ENCODE data around the gene SULT1A3. TPM values are rescaled to one million over a fixed set of nuclear protein-coding genes. Genes with fewer than 3 reads are reported as not detected.
"Not testable (repeated sequence)": the region's sequence is repeated elsewhere in the genome, so short reads cannot be mapped to it uniquely, and the experiment has no call there.

Gene SULT1A3
- total and polyA plus RNA-seq, 2 of the 8 experiments (the other 6 are each of a cell fraction or from before 2014, with no cell fraction given), result 1.9 to 13.8 TPM

GRCh38 chr16:30248379-30248778, 49.3 kb downstream of the SULT1A3 start, which contains the start of gene NPIPB13:
NPIPB13 (minus strand) TSS chr16:30248479; CDS start chr16:30245573, 2,906 bp downstream.
- H3K4ac ChIP-seq (replicated peaks; ENCODE audit: insufficient read length, low read depth, low read length); H4K8ac ChIP-seq (ENCODE audit: extremely low read depth, insufficient read depth, low read length); H3K23me2 ChIP-seq (ENCODE audit: low read depth, low read length); H4K91ac ChIP-seq (replicated peaks; ENCODE audit: insufficient read length, low read length); H2AK5ac ChIP-seq (ENCODE audit: low read depth, low read length); H3K36me3 ChIP-seq (ENCODE audit: control insufficient read depth in 2 of 4, insufficient read depth in 4 of 4, low read length in 3 of 4); H3K9ac ChIP-seq (replicated peaks in 1 of 4; ENCODE audit: extremely low read depth in 1 of 4, low read depth in 3 of 4, low read length in 3 of 4); H2BK15ac ChIP-seq (ENCODE audit: low read length); POLR2A ChIA-PET (ENCODE audit: partially characterized antibody); H3K27me3 ChIP-seq (replicated peaks in 1 of 4; ENCODE audit: control insufficient read depth in 3 of 4, extremely low read depth in 1 of 4, insufficient read depth in 3 of 4, low read length in 3 of 4); H2BK5ac ChIP-seq (ENCODE audit: low read depth, low read length); H3K27ac ChIP-seq (ENCODE audit: low read depth, low read length); DNase-seq (ENCODE audit: low read depth in 1 of 2, low spot score in 2 of 2); H2BK120ac ChIP-seq (replicated peaks; ENCODE audit: low read depth, low read length); CTCF ChIA-PET (ENCODE audit: partially characterized antibody); H3K4me2 ChIP-seq (ENCODE audit: insufficient read depth in 1 of 2, low read depth in 2 of 2, low read length in 2 of 2); H3K79me2 ChIP-seq (ENCODE audit: control insufficient read depth in 1 of 2, insufficient read depth in 2 of 2, low read length in 2 of 2); H3K4me1 ChIP-seq (replicated peaks in 1 of 4; ENCODE audit: control insufficient read depth in 3 of 4, insufficient read depth in 4 of 4, low read length in 3 of 4); H2BK20ac ChIP-seq (ENCODE audit: low read length); H3K14ac ChIP-seq (ENCODE audit: insufficient read length); H4K5ac ChIP-seq (ENCODE audit: insufficient read length, low read depth, low read length); FAIRE-seq; H3K79me1 ChIP-seq (ENCODE audit: low read depth, low read length); H4K20me1 ChIP-seq (replicated peaks in 1 of 2; ENCODE audit: control insufficient read depth in 1 of 2, insufficient read depth in 2 of 2, low read length in 2 of 2); H3K9me3 ChIP-seq (ENCODE audit: insufficient read depth in 2 of 2, low read depth in 1 of 2, low read length in 1 of 2); H3K4me3 ChIP-seq (ENCODE audit: extremely low read depth in 1 of 4, insufficient read depth in 2 of 4, low read depth in 3 of 4, low read length in 4 of 4); H2BK12ac ChIP-seq (ENCODE audit: low read depth, low read length); H3K56ac ChIP-seq (replicated peaks; ENCODE audit: insufficient read length, low read depth, low read length); H2AFZ ChIP-seq (ENCODE audit: low read length); H3K23ac ChIP-seq (ENCODE audit: insufficient read length); H3K18ac ChIP-seq (ENCODE audit: extremely low read depth, low read length): not testable (repeated sequence)
- no CpG with 5 or more reads among the region's 4 CpGs for WGBS, 2 experiments (ENCODE audit: extremely low coverage in 1 of 2, insufficient coverage in 1 of 2, insufficient read length in 1 of 2, insufficient replicate concordance in 2 of 2, low coverage in 1 of 2, low lambda C conversion rate in 2 of 2, missing lambda C conversion rate in 1 of 2)

Small RNAs within 50 kb of the gene (small RNA-seq; reads per million reads assigned to genes)
- gene AC106782.4 (ENCODE audit: insufficient read depth), result not detected

Other genes starting within 250 kb of the SULT1A3 start
- 60.2 and 64.9 TPM in 2 replicates for gene TMEM219, start 237.2 kb upstream of the SULT1A3 start, total RNA-seq (2021; fragmentation: NEBNext Ultra II Directional; extraction: Animal tissue kit (Norgen Biotek cat#: 25700))
- 116 and 150 TPM in 2 replicates for gene TMEM219, start 237.2 kb upstream of the SULT1A3 start, polyA plus RNA-seq (2011; rRNA removed)
- 32.6 and 34.2 TPM in 2 replicates for gene TAOK2, start 225.4 kb upstream of the SULT1A3 start, total RNA-seq (2021; fragmentation: NEBNext Ultra II Directional; extraction: Animal tissue kit (Norgen Biotek cat#: 25700))
- gene TAOK2, start 225.4 kb upstream of the SULT1A3 start, polyA plus RNA-seq (2011; rRNA removed), result 13.5 and 18.0 TPM in 2 replicates
- gene HIRIP3, start 203.6 kb upstream of the SULT1A3 start, total RNA-seq (2021; fragmentation: NEBNext Ultra II Directional; extraction: Animal tissue kit (Norgen Biotek cat#: 25700)), result 17.7 and 18.5 TPM in 2 replicates
- gene HIRIP3, start 203.6 kb upstream of the SULT1A3 start, polyA plus RNA-seq (2011; rRNA removed), result 11.9 and 14.0 TPM in 2 replicates
- 91.2 and 92.7 TPM in 2 replicates for gene INO80E, start 203.0 kb upstream of the SULT1A3 start, total RNA-seq (2021; fragmentation: NEBNext Ultra II Directional; extraction: Animal tissue kit (Norgen Biotek cat#: 25700))
- gene INO80E, start 203.0 kb upstream of the SULT1A3 start, polyA plus RNA-seq (2011; rRNA removed), result 43.0 and 110 TPM in 2 replicates
- 10.3 and 13.9 TPM in 2 replicates for gene DOC2A, start 188.2 kb upstream of the SULT1A3 start, total RNA-seq (2021; fragmentation: NEBNext Ultra II Directional; extraction: Animal tissue kit (Norgen Biotek cat#: 25700))
- gene DOC2A, start 188.2 kb upstream of the SULT1A3 start, polyA plus RNA-seq (2011; rRNA removed), result 20.7 and 34.2 TPM in 2 replicates
- not detected in 2 replicates for gene C16orf92, start 176.1 kb upstream of the SULT1A3 start, total RNA-seq (2021; fragmentation: NEBNext Ultra II Directional; extraction: Animal tissue kit (Norgen Biotek cat#: 25700))
- gene C16orf92, start 176.1 kb upstream of the SULT1A3 start, polyA plus RNA-seq (2011; rRNA removed), result not detected in 2 replicates
- 26.9 and 27.8 TPM in 2 replicates for gene TLCD3B, start 168.0 kb upstream of the SULT1A3 start, total RNA-seq (2021; fragmentation: NEBNext Ultra II Directional; extraction: Animal tissue kit (Norgen Biotek cat#: 25700))
- gene TLCD3B, start 168.0 kb upstream of the SULT1A3 start, polyA plus RNA-seq (2011; rRNA removed), result 15.2 and 23.0 TPM in 2 replicates
- gene ALDOA, start 133.5 kb upstream of the SULT1A3 start, total RNA-seq (2021; fragmentation: NEBNext Ultra II Directional; extraction: Animal tissue kit (Norgen Biotek cat#: 25700)), result 1,083 and 1,146 TPM in 2 replicates
- 1,072 and 1,397 TPM in 2 replicates for gene ALDOA, start 133.5 kb upstream of the SULT1A3 start, polyA plus RNA-seq (2011; rRNA removed)
- 148 TPM in 2 replicates for gene PPP4C, start 123.3 kb upstream of the SULT1A3 start, total RNA-seq (2021; fragmentation: NEBNext Ultra II Directional; extraction: Animal tissue kit (Norgen Biotek cat#: 25700))
- 298 and 355 TPM in 2 replicates for gene PPP4C, start 123.3 kb upstream of the SULT1A3 start, polyA plus RNA-seq (2011; rRNA removed)
- gene TBX6, start 107.3 kb upstream of the SULT1A3 start, total RNA-seq (2021; fragmentation: NEBNext Ultra II Directional; extraction: Animal tissue kit (Norgen Biotek cat#: 25700)), result 2.3 and 2.8 TPM in 2 replicates
- 2.2 and 3.6 TPM in 2 replicates for gene TBX6, start 107.3 kb upstream of the SULT1A3 start, polyA plus RNA-seq (2011; rRNA removed)
- gene YPEL3, start 103.0 kb upstream of the SULT1A3 start, total RNA-seq (2021; fragmentation: NEBNext Ultra II Directional; extraction: Animal tissue kit (Norgen Biotek cat#: 25700)), result 40.3 and 43.2 TPM in 2 replicates
- 53.3 and 91.8 TPM in 2 replicates for gene YPEL3, start 103.0 kb upstream of the SULT1A3 start, polyA plus RNA-seq (2011; rRNA removed)
- 1.5 TPM in 1 of 2 replicates, not detected in the other for gene GDPD3, start 85.7 kb upstream of the SULT1A3 start, total RNA-seq (2021; fragmentation: NEBNext Ultra II Directional; extraction: Animal tissue kit (Norgen Biotek cat#: 25700))
- gene GDPD3, start 85.7 kb upstream of the SULT1A3 start, polyA plus RNA-seq (2011; rRNA removed), result 0.20 and 0.30 TPM in 2 replicates
- gene MAPK3, start 76.0 kb upstream of the SULT1A3 start, total RNA-seq (2021; fragmentation: NEBNext Ultra II Directional; extraction: Animal tissue kit (Norgen Biotek cat#: 25700)), result 28.7 and 40.1 TPM in 2 replicates
- 67.9 and 96.1 TPM in 2 replicates for gene MAPK3, start 76.0 kb upstream of the SULT1A3 start, polyA plus RNA-seq (2011; rRNA removed)
- 11.7 and 12.1 TPM in 2 replicates for gene CORO1A, start 15.7 kb upstream of the SULT1A3 start, total RNA-seq (2021; fragmentation: NEBNext Ultra II Directional; extraction: Animal tissue kit (Norgen Biotek cat#: 25700))
- 10.9 and 11.8 TPM in 2 replicates for gene CORO1A, start 15.7 kb upstream of the SULT1A3 start, polyA plus RNA-seq (2011; rRNA removed)
- 208 and 211 TPM in 2 replicates for gene BOLA2B, start 5.6 kb upstream of the SULT1A3 start, total RNA-seq (2021; fragmentation: NEBNext Ultra II Directional; extraction: Animal tissue kit (Norgen Biotek cat#: 25700))
- 872 and 991 TPM in 2 replicates for gene BOLA2B, start 5.6 kb upstream of the SULT1A3 start, polyA plus RNA-seq (2011; rRNA removed)
- gene SLX1A, start 5.4 kb upstream of the SULT1A3 start, total RNA-seq (2021; fragmentation: NEBNext Ultra II Directional; extraction: Animal tissue kit (Norgen Biotek cat#: 25700)), result 18.2 and 36.9 TPM in 2 replicates
- 4.7 and 7.3 TPM in 2 replicates for gene SLX1A, start 5.4 kb upstream of the SULT1A3 start, polyA plus RNA-seq (2011; rRNA removed)
- 13.5 and 15.5 TPM in 2 replicates for gene NPIPB13, start 49.2 kb downstream of the SULT1A3 start, total RNA-seq (2021; fragmentation: NEBNext Ultra II Directional; extraction: Animal tissue kit (Norgen Biotek cat#: 25700))
- 4.3 and 6.0 TPM in 2 replicates for gene NPIPB13, start 49.2 kb downstream of the SULT1A3 start, polyA plus RNA-seq (2011; rRNA removed)
- 55.3 and 55.4 TPM in 2 replicates for gene CD2BP2, start 156.1 kb downstream of the SULT1A3 start, total RNA-seq (2021; fragmentation: NEBNext Ultra II Directional; extraction: Animal tissue kit (Norgen Biotek cat#: 25700))
- 22.4 and 30.4 TPM in 2 replicates for gene CD2BP2, start 156.1 kb downstream of the SULT1A3 start, polyA plus RNA-seq (2011; rRNA removed)
- gene TBC1D10B, start 171.2 kb downstream of the SULT1A3 start, total RNA-seq (2021; fragmentation: NEBNext Ultra II Directional; extraction: Animal tissue kit (Norgen Biotek cat#: 25700)), result 28.6 and 29.4 TPM in 2 replicates
- gene TBC1D10B, start 171.2 kb downstream of the SULT1A3 start, polyA plus RNA-seq (2011; rRNA removed), result 15.4 and 22.1 TPM in 2 replicates
- 1.2 TPM in 1 of 2 replicates, not detected in the other for gene MYL11, start 175.5 kb downstream of the SULT1A3 start, total RNA-seq (2021; fragmentation: NEBNext Ultra II Directional; extraction: Animal tissue kit (Norgen Biotek cat#: 25700))
- gene MYL11, start 175.5 kb downstream of the SULT1A3 start, polyA plus RNA-seq (2011; rRNA removed), result 1.4 and 1.5 TPM in 2 replicates
- gene SEPTIN1, start 183.3 kb downstream of the SULT1A3 start, total RNA-seq (2021; fragmentation: NEBNext Ultra II Directional; extraction: Animal tissue kit (Norgen Biotek cat#: 25700)), result 0.84 and 1.4 TPM in 2 replicates
- gene SEPTIN1, start 183.3 kb downstream of the SULT1A3 start, polyA plus RNA-seq (2011; rRNA removed), result 0.24 and 0.57 TPM in 2 replicates
- gene ZNF48, start 196.2 kb downstream of the SULT1A3 start, total RNA-seq (2021; fragmentation: NEBNext Ultra II Directional; extraction: Animal tissue kit (Norgen Biotek cat#: 25700)), result 40.6 and 41.2 TPM in 2 replicates
- gene ZNF48, start 196.2 kb downstream of the SULT1A3 start, polyA plus RNA-seq (2011; rRNA removed), result 30.4 and 39.6 TPM in 2 replicates
- gene ZNF771, start 208.4 kb downstream of the SULT1A3 start, total RNA-seq (2021; fragmentation: NEBNext Ultra II Directional; extraction: Animal tissue kit (Norgen Biotek cat#: 25700)), result 9.6 and 10.6 TPM in 2 replicates
- gene ZNF771, start 208.4 kb downstream of the SULT1A3 start, polyA plus RNA-seq (2011; rRNA removed), result 15.7 and 20.2 TPM in 2 replicates
- 90.4 and 94.5 TPM in 2 replicates for gene DCTPP1, start 230.8 kb downstream of the SULT1A3 start, total RNA-seq (2021; fragmentation: NEBNext Ultra II Directional; extraction: Animal tissue kit (Norgen Biotek cat#: 25700))
- 103 and 105 TPM in 2 replicates for gene DCTPP1, start 230.8 kb downstream of the SULT1A3 start, polyA plus RNA-seq (2011; rRNA removed)
- 61.8 and 62.0 TPM in 2 replicates for gene SEPHS2, start 246.6 kb downstream of the SULT1A3 start, total RNA-seq (2021; fragmentation: NEBNext Ultra II Directional; extraction: Animal tissue kit (Norgen Biotek cat#: 25700))
- 27.5 and 28.2 TPM in 2 replicates for gene SEPHS2, start 246.6 kb downstream of the SULT1A3 start, polyA plus RNA-seq (2011; rRNA removed)